Measurements from ENCODE around the gene CSNK2B. TPM values are rescaled to one million over a fixed set of nuclear protein-coding genes. Genes with fewer than 3 reads are reported as not detected.

The CSNK2B gene
- total RNA-seq, 3 donors from 2014 or later (not counting 1 experiment from before 2014, with no cell fraction given), result 140 to 157 (median 141) TPM

GRCh38 chr6:31639043-31639442 is 26.8 kb upstream of the CSNK2B start:
- WGBS (ENCODE audit: insufficient coverage), result 92% methylated on average over 9 of the region's 9 CpGs
- Histone ChIP-seq H3K36me3 (ENCODE audit: control insufficient read depth, insufficient read depth, low read length) (peaks cover 94% of the 10 kb centered on the region), H3K27ac (ENCODE audit: low read length) (no peak overlapping the region), H3K9me3 (ENCODE audit: control insufficient read depth, insufficient read depth, low read length) (no peaks in the 10 kb centered on the region), H3K4me3 (ENCODE audit: low read length) (no peak overlapping the region), H3K4me1 (ENCODE audit: control insufficient read depth, insufficient read depth, low read length) (no peaks in the 10 kb centered on the region), H3K27me3 (ENCODE audit: control insufficient read depth, insufficient read depth, low read length) (no peaks in the 10 kb centered on the region)
- Mint-ChIP-seq H3K4me1 (peaks cover 0 to 1% of the 10 kb centered on the region in 2 donors), H3K36me3 (no peaks in the 10 kb centered on the region), H3K4me3 (no peak overlapping the region), H3K27ac (peak overlapping the region in 1 of 2 donors; percentile 59), H3K27me3 (ENCODE audit: low read depth in 2 of 2) (no peaks in the 10 kb centered on the region), H3K9me3 (no peaks in the 10 kb centered on the region)
- intact Hi-C loops (cut with micrococcal nuclease), result no loop called here
- TF ChIP-seq, protein P1, sequence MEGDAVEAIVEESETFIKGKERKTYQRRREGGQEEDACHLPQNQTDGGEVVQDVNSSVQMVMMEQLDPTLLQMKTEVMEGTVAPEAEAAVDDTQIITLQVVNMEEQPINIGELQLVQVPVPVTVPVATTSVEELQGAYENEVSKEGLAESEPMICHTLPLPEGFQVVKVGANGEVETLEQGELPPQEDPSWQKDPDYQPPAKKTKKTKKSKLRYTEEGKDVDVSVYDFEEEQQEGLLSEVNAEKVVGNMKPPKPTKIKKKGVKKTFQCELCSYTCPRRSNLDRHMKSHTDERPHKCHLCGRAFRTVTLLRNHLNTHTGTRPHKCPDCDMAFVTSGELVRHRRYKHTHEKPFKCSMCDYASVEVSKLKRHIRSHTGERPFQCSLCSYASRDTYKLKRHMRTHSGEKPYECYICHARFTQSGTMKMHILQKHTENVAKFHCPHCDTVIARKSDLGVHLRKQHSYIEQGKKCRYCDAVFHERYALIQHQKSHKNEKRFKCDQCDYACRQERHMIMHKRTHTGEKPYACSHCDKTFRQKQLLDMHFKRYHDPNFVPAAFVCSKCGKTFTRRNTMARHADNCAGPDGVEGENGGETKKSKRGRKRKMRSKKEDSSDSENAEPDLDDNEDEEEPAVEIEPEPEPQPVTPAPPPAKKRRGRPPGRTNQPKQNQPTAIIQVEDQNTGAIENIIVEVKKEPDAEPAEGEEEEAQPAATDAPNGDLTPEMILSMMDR (IDR thresholded peaks at IDR 0.05), result no peak
- no peak for DNase-seq
- ATAC-seq, result no peak

- H3K4me3 Mint-ChIP-seq, result no peak overlapping the region
- Histone ChIP-seq H3K9me3 (ENCODE audit: control insufficient read depth, insufficient read depth, low read length) (no peaks in the 10 kb centered on the region), H3K4me1 (ENCODE audit: control insufficient read depth, insufficient read depth, low read length) (no peaks in the 10 kb centered on the region), H3K36me3 (ENCODE audit: control insufficient read depth, insufficient read depth, low read length) (peaks cover 94% of the 10 kb centered on the region), H3K27me3 (ENCODE audit: control insufficient read depth, insufficient read depth, low read length) (no peaks in the 10 kb centered on the region), H3K27ac (ENCODE audit: low read length) (no peak overlapping the region), H3K4me3 (ENCODE audit: low read length) (no peak overlapping the region)
- no peaks in the 10 kb centered on the region for H3K4me1 Mint-ChIP-seq
- TF ChIP-seq, protein P1 (IDR thresholded peaks at IDR 0.05), result no peak
- peak overlapping the region in 1 of 2 donors; percentile 33 for H3K27ac Mint-ChIP-seq
- no peak for DNase-seq
- no peaks in the 10 kb centered on the region for H3K9me3 Mint-ChIP-seq
- WGBS (ENCODE audit: insufficient coverage), result 81% methylated on average over 8 of the region's 10 CpGs
- H3K36me3 Mint-ChIP-seq, result no peaks in the 10 kb centered on the region
- intact Hi-C loops (cut with micrococcal nuclease), result no loop called here
- H3K27me3 Mint-ChIP-seq (ENCODE audit: low read depth in 2 of 2), result no peaks in the 10 kb centered on the region
- ATAC-seq, result no peak
Measured at GRCh38 chr6:31639449-31639861, 26.4 kb upstream of the CSNK2B start.

GRCh38 chr6:31640612-31641011 is 25.3 kb upstream of the CSNK2B start:
- peak overlapping the region in 1 of 2 donors; percentile 57 for H3K27ac Mint-ChIP-seq
- peaks cover 5% of the 10 kb centered on the region for H3K36me3 Mint-ChIP-seq
- no peaks in the 10 kb centered on the region for H3K9me3 ChIP-seq (ENCODE audit: control insufficient read depth, insufficient read depth, low read length)
- H3K4me3 Mint-ChIP-seq, result no peak overlapping the region
- no peaks in the 10 kb centered on the region for H3K9me3 Mint-ChIP-seq
- H3K4me1 ChIP-seq (ENCODE audit: control insufficient read depth, insufficient read depth, low read length), result no peaks in the 10 kb centered on the region
- peaks cover 5 to 7% of the 10 kb centered on the region in 2 donors for H3K4me1 Mint-ChIP-seq
- no peaks in the 10 kb centered on the region for H3K27me3 ChIP-seq (ENCODE audit: control insufficient read depth, insufficient read depth, low read length)
- 94% methylated on average over 6 of the region's 6 CpGs for WGBS (ENCODE audit: insufficient coverage)
- TF ChIP-seq, protein P1 (IDR thresholded peaks at IDR 0.05), result no peak
- intact Hi-C loops (cut with micrococcal nuclease), result no loop called here
- peaks cover 94% of the 10 kb centered on the region for H3K36me3 ChIP-seq (ENCODE audit: control insufficient read depth, insufficient read depth, low read length)
- no peak overlapping the region for H3K4me3 ChIP-seq (ENCODE audit: low read length)
- H3K27ac ChIP-seq (ENCODE audit: low read length), result no peak overlapping the region
- no peak for ATAC-seq
- no peaks in the 10 kb centered on the region for H3K27me3 Mint-ChIP-seq (ENCODE audit: low read depth in 2 of 2)
- no peak for DNase-seq

DNA sequence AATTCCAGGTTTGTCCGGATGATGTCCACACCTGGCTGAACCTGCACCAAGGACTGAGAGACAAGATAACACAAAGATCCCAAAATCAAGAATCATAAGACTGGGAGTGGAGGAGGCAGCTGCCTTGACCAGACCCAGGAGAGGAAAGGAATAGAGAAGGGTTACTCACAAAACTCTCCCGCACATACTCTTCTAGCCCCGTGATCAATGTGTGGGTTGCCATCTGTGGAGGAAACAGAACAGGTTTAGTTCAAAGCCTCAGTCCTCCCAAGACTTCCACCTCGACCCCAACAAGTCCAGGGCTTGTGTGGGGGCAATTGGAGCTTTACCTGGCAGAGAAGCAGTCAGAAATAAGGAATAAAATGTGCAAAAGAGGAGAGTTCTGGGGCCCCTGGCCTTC is 24.5 kb upstream of the CSNK2B start:
- DNase-seq, result no peak
- H3K4me3 Mint-ChIP-seq, result no peak overlapping the region
- 100% methylated on average over 3 of the region's 4 CpGs for WGBS (ENCODE audit: insufficient coverage)
- peaks cover 6 to 8% of the 10 kb centered on the region in 2 donors for H3K4me1 Mint-ChIP-seq
- Histone ChIP-seq H3K4me1 (ENCODE audit: control insufficient read depth, insufficient read depth, low read length) (no peaks in the 10 kb centered on the region), H3K27me3 (ENCODE audit: control insufficient read depth, insufficient read depth, low read length) (no peaks in the 10 kb centered on the region), H3K9me3 (ENCODE audit: control insufficient read depth, insufficient read depth, low read length) (no peaks in the 10 kb centered on the region), H3K27ac (ENCODE audit: low read length) (no peak overlapping the region), H3K4me3 (ENCODE audit: low read length) (no peak overlapping the region), H3K36me3 (ENCODE audit: control insufficient read depth, insufficient read depth, low read length) (peaks cover 91% of the 10 kb centered on the region)
- no peaks in the 10 kb centered on the region for H3K27me3 Mint-ChIP-seq (ENCODE audit: low read depth in 2 of 2)
- no peak for ATAC-seq
- H3K9me3 Mint-ChIP-seq, result no peaks in the 10 kb centered on the region
- intact Hi-C loops (cut with micrococcal nuclease), result no loop called here
- H3K27ac Mint-ChIP-seq, result no peak overlapping the region
- H3K36me3 Mint-ChIP-seq, result peaks cover 7% of the 10 kb centered on the region
- TF ChIP-seq, protein P1 (IDR thresholded peaks at IDR 0.05), result no peak

All from natural killer cell (primary cell).